GM19397 (cell line): ENCODE data around the gene COL20A1.

Source experiments
- ATAC-seq: cut with Tn5 transposase; IDR thresholded peaks from one replicate; pipeline ENCODE4 v1.9.1; 2021; ENCODE audit warnings: mild to moderate bottlenecking, moderate library complexity; ENCODE audit not compliant: unreplicated experiment

COL20A1 gene

DNA sequence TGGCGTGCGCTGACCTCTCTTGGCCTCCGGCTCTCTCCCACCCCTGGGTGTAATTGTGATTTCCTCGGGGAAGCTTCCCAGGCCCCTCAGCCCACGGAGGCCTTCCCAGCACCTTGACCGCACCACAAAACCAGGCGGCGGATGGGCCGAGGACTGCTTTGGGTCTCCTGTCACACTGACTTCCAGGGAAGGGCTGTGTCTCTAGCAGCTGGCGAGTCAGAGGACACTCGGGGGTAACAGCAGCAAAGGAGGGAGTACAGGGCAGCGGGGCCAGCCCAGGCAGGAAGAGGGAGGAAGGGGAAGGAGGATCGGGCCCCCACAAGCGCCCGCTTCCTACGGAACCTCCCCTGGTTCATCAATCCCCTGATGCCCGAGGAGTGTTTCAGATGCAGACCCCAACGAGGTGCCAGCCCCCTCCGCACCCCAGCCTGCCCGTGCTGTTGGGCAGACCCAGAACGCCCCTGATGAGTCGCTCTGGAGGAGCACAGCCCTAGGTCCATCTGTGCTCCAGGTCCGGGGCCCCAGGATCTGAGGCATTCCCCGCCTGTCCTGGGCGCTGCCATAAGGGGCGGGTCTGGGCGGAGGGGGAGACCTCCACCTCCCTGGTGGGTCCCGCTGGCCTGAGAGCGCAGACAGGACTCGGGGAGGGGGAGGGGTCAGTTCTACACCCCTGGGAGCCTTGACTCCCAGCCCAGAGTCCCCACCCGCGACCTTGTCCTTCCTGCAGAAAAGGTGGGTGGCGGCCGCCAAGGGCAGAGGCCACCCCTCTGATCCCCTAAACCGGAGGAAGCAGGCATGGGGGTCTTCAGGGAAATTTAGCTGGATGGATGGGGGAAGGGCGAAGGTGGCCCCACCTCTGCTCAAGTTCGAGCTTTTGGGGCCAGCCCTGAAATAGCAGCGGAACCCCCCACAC, 67.2 kb downstream of the COL20A1 start:
- ATAC-seq = no peak

- no peak for ATAC-seq
Measured at GRCh38 chr20:63360850-63361518, 68.0 kb downstream of the COL20A1 start, which contains the start of gene CHRNA4. Gene CHRNA4, minus strand, starts transcription at chr20:63361349. Its CDS starts 184 bp downstream, at chr20:63361165.

- no peak for ATAC-seq
Measured at GRCh38 chr20:63361519-63362435, 68.8 kb downstream of the COL20A1 start.

DNA sequence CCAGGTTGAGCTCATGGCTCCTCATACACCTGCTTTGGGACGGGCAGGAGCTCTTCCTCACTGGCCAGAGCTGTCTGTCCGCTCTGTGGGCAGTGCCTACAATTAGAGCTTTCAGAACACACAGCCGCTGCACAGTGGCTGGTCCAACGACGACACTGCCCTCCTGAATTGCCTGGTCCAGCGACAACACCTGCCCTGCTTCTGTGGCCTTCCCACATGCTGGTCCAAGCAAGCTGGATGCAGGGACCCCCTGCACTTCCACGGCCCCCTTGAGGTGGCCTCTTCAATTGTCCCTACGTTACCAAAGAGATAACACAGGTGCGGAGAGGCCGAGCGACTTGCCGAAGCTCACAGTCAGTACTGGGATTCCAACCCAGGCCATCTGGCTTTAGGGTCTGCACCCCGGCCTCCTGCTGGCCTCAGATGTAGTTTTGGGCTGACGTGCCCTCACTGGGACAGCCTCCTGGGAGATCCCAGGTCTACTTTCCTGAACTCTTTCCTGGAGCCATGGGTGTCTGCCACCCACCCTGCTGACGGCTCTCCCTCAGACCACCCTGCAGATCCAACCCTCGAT, 69.5 kb downstream of the COL20A1 start:
- ATAC-seq = no peak

GRCh38 chr20:63363013-63363957, 70.3 kb downstream of the COL20A1 start:
- no peak for ATAC-seq

GRCh38 chr20:63363981-63364561, 71.1 kb downstream of the COL20A1 start:
- ATAC-seq = no peak

DNA sequence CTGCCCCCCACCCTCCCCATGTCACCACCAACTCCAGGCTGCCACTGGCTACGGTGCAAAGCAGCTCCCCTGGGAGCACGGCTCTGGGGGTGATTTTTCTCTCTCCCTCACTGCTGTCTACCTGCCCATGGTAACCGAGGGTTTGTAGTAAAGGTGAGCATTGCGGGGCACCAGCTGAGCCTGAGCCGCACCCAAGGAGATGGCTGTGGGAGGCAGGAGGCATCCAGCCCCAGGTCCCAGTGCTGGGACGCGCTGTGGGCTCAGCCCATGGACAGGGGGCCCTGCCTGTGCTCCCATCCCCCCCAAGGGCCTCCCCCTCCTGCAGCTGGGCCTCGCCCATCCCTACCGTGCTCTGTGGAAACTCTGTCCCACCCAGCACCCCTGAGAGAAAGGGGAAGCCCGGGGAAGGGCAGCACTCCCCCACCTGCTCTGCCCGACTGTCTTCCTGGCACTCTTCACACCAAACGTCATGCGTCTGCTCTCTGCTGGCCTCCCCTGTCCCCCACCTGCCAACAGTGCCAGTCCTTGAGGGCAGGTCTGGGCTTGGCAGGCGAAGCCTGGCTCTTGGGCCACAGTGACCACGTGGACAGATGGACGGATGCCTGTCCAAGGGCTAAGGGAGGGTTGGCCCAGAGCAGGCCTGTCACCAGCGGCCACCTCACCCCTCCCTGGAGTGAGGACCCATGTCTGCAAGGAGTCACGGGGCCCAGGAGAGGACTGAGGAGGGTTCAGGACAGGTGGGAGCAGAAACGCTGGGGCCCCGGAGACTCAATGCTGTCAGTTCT, 72.0 kb downstream of the COL20A1 start:
- ATAC-seq = no peak

- ATAC-seq = no peak
Measured at GRCh38 chr20:63365601-63366389, 72.8 kb downstream of the COL20A1 start.

DNA sequence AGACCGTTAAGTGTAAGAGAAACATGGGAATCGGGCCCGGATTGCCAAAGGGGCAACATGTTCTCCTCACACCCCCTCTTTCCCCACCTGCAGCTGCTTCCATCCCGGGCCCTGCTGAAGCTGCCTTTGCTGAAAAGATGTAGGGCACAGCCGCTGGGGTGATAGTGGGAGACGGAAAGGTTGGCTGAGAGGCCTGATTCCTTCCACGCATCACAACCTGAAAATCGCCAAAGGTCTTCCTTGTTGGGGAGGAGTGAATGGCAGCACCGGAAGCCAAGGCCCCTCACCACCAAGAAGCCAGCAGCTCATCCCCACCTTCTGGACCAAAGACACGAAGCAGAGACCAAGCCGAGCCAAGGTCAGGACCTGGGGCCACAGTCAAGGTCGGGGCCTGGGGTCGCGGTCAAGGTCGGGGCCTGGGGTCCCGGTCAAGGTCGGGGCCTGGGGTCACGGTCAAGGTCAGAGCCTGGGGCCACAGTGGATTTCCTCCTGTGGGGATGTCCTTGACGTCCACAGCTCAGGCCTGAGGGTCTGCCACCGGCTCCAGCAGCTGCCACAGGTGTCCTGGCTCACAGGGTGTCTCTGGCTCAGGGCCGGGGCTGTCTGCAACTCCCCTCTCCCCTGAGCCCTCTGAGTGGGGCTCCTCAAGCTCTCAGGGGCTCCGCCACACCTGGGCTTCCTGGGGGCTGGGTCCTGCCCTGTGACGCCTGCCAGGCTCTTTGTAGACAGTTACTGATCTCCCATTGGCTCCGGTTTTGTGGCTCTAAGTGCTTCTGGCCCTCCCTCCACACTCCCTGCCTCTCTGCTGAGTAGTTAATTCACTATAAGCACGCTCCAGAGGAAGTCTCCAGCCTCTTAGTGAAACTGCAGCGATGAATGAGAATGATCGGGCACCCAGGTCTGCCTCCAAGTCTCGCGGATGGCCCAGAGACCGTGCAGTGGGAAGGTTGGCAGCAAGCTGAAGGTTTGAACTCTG, 73.7 kb downstream of the COL20A1 start:
- ATAC-seq = no peak

DNA sequence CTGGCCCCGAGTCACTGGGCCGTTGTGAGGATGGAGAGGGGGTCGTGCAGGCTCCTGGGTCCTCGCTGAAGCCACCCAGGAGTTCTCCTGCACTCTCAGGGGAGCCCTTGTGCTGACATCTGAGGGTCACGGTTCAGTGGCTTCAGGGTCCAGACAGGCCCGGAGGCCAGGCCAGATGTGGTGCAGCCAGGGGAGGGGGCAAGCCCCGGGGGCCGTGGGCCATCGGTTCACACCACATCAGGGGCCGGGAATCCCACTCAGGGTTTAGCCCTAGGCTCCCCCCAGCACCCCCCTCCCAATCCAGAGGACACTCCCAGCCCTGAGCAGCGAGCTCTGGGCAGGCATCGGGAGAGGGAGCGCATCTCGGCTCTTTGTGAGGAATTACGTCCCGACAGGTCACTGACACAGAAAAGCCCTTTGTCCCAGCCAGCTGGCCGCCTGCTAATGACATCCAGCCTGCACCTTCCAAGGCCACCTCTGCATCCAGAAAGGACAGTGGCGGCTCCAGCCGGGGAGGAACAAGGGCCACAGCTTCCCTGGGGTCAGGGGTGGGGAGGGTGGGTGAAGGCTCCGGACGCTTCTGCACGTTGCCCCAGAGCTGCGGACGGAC, 74.6 kb downstream of the COL20A1 start:
- ATAC-seq = no peak

DNA sequence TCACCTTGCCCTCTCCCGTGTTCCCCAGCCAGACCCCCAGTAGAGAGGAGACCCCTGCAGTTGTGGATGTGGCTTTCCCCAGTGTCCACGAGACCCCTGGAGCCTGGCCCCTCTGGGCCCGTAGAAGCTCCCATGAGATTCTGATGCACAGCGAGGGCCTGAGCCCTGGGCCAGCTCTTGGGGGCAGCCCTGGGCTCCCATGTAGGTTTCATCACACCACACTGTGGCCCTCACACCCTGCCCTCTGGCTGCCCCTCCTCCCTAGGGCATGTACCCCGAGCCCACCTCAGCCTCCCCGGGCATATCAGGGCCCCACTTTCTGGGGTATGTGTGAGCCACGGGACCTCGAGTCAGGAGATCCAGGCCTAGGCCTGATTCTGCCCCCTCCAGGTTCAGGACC, 75.2 kb downstream of the COL20A1 start:
- ATAC-seq = no peak

- no peak for ATAC-seq
Measured at GRCh38 chr20:63369024-63369530, 76.1 kb downstream of the COL20A1 start.

DNA sequence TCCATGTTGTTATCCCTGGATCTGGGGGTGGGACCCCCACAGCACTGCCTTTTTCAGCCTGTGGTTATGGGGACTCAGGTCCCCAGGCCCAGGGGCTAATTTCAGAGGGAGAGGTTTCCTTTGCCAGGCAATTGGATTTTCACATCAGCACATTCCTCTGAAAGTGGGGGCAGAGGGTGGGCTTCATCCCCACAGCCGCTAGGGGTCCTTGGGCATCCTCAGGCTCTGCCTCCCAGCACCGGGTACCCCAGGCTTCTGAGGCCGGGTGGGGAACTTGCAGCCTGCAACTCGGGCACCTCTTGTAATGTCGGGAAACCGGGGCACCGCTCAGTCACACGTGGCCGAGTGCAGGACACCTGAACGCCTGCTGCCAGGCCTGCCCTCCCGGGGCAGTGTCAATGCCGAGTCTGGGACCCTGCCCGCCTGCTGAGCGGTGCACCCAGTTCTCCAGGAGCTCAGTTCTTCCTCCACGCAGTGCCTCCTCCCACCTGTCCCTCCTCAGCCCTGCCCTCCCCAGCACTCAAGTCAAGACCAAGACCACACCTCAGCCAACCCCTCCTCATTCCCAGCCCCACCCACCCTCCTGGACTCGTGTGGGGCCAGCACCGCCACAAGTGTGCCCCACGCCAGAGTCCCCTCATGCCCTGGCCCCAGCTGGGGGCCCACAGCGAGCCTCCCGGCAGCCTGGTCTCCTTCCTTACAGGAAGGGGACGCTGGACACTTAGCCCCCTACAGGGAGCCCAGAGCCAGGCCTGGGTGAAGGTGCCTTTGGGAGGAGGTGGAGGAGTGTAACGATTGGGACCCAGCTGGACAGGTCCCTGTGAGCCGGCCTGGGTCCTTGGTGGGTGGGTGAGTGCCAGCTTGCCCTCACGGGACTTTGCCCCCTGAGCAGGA, 77.0 kb downstream of the COL20A1 start:
- ATAC-seq = no peak

- no peak for ATAC-seq
Measured at GRCh38 chr20:63370618-63371187, 77.7 kb downstream of the COL20A1 start.
